Thyroid gland (tissue), 4 donors: Measurements from ENCODE around the gene TAF11L12.

Experiments used
- POLR2A ChIP-seq, 2 donors: fragments of 450-650 bp; IDR thresholded peaks; one replicate each; pipeline ENCODE4 v1.6.1; 2017; ENCODE audit warnings: antibody characterized with exemption in 2 of 2, mild to moderate bottlenecking in 2 of 2, moderate library complexity in 1 of 2
- TF ChIP-seq, protein P1 (sequence below), 6 experiments: fragments of 200-600 bp in 3 of 6; fragments of 450-650 bp in 3 of 6; sonication (generic) in 3 of 6; IDR thresholded peaks; one replicate each; pipeline ENCODE4 v1.5.1; 2016 to 2019; ENCODE audit warnings: antibody characterized with exemption in 6 of 6, mild to moderate bottlenecking in 2 of 6, inconsistent platforms in 1 of 6, moderate library complexity in 1 of 6

DNA sequence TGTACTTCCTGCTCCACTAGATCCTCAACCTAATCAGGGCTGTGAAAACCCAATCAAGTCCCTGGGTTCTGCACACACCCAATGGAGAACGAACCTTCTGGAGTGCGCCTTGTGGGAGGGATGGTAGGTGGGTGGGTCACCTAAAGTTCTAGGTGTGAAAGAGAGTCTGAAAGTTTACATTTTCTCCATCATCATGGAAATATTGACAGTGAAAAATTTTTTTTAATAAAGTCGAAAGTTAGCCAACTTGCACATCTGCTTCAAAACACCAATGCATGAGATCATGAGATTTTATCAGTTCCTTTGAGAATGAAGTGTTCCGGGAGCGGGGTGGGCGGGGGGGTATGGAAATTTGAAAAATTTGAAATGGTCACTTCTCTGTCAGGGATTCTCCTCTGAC lies 45.7 kb downstream of the TAF11L12 start:
- no peak for TF ChIP-seq POLR2A (IDR thresholded peaks at IDR 0.05)
- TF ChIP-seq, protein P1, sequence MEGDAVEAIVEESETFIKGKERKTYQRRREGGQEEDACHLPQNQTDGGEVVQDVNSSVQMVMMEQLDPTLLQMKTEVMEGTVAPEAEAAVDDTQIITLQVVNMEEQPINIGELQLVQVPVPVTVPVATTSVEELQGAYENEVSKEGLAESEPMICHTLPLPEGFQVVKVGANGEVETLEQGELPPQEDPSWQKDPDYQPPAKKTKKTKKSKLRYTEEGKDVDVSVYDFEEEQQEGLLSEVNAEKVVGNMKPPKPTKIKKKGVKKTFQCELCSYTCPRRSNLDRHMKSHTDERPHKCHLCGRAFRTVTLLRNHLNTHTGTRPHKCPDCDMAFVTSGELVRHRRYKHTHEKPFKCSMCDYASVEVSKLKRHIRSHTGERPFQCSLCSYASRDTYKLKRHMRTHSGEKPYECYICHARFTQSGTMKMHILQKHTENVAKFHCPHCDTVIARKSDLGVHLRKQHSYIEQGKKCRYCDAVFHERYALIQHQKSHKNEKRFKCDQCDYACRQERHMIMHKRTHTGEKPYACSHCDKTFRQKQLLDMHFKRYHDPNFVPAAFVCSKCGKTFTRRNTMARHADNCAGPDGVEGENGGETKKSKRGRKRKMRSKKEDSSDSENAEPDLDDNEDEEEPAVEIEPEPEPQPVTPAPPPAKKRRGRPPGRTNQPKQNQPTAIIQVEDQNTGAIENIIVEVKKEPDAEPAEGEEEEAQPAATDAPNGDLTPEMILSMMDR (IDR thresholded peaks at IDR 0.05): no peak
